ENCODE data around the gene A3GALT2.

Gene A3GALT2

DNA sequence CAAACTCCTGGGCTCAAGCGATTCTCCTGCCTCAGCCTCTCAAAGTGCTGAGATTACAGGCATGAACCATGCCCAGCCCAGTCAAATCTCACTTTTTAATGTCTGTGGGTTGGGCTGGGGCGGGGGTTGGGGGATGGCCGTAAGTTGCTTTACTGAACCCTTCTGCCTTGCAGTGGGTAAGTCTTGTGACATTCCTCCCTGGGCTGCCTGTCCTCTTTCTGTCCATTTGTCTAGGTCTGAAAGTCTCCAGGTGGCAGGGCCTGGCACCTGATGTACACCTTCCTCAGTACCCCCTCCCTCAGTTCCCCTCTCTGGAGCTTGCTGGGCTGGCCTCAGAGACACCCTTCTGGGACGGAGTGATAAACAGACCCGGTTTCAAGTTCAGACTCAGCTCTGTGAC lies 51.3 kb downstream of the A3GALT2 start:
- FAIRE-seq = no peak

- FAIRE-seq = no peak
These were observed 51.8 kb downstream of the A3GALT2 start for GRCh38 chr1:33268927-33269610.

- FAIRE-seq = no peak
These were observed 52.4 kb downstream of the A3GALT2 start for GRCh38 chr1:33268457-33268856.

DNA sequence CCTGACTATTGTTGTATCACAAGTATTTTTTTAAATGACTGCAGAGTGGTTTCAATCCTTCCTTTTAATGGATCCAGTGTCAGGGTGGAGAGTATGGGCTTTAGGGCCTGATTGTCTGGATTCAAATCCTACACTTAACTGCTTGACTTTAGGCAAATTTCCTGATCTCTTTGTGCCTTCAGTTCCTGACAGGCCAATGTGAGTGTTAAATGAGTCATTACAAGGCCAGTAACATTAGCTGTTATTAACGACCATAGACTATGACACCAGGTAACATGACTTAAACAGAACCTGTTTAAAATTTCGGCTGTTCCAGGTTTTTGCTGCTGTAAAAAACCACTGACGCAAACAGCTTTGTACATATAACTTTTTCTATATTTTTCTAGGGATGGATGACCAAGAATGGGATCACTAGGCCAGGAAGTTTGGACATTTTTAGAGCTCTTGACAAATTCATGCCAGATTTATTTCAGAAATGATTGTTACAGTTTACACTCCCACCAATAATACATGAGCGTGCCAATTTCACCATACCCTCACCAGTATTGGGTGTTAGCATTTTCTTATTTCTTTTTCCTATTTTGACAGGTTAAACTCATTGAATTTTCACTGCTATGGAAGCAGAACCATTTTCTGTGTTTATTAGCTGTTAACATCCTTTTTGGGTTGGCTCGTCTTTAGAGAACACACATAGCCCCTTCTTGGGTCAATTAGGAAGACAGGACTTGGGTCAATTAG lies 53.3 kb downstream of the A3GALT2 start:
- no peak for FAIRE-seq

GRCh38 chr1:33266766-33267165 lies 54.1 kb downstream of the A3GALT2 start:
- FAIRE-seq = no peak

GRCh38 chr1:33265780-33266605 lies 54.9 kb downstream of the A3GALT2 start:
- FAIRE-seq = no peak

GRCh38 chr1:33263890-33264504 lies 56.9 kb downstream of the A3GALT2 start:
- no peak for FAIRE-seq

DNA sequence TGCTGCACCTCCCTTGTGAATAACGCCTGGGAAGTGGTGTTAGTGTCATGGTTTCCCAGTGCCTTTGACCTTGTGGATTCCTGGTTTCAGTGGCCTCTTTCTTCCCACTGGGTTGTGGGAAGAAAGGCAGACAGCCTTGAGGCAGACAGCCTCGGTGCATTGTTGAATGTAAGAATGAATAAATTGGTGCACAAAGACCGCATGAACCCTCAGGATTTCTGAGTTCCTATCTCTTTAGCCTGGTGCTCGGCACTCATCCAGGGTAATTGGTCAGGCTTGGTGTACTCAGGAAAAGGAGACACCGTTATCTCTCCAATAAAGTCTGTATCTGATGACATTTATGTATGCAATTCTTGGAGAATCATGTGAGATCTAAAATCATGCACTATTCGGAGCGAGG lies 59.6 kb downstream of the A3GALT2 start:
- no peak for FAIRE-seq

DNA sequence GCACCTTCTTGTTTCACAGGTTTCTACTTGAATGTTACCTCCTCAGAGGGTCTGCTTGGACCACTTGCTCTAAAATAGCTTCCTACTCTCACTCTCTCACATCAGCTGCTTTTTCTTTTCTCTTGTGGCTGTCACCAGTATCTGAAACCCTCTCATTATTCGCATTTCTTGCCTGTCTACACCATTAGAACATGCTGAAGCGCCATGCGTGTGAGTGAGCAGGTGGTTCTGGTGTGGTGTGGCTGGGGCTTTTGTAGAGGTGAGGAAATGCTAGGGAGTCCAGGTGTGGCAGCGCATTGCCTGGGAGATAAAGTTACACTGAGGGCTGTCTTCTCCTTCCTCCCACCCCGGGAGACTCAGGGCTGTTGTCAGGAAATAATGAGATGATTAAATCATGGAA lies 60.5 kb downstream of the A3GALT2 start:
- FAIRE-seq = no peak

GRCh38 chr1:33259879-33260278 lies 61.0 kb downstream of the A3GALT2 start:
- FAIRE-seq = no peak

DNA sequence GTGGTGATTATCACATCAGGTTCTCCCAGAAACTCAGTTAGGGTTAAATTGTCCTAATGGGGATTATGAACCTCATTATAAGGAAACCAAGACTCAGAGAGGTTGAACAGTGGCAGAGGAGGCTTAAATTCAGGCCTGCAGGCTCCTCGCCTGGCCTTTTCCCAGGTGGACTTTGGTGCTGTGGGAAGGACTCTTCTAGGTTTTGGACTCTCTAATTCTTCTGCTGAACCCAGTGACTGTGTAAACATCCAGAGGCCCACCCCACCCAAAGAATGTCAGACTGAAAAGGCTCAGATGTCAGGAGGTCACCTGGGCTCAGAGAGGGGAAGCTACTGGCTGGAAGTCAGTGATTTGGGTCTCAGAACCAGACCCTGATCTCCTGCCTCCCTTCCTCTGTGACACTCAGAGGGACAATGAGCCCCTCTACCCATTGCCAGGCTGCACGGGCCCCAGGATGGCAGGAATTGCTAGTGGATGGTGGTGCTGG lies 62.1 kb downstream of the A3GALT2 start:
- FAIRE-seq = no peak

DNA sequence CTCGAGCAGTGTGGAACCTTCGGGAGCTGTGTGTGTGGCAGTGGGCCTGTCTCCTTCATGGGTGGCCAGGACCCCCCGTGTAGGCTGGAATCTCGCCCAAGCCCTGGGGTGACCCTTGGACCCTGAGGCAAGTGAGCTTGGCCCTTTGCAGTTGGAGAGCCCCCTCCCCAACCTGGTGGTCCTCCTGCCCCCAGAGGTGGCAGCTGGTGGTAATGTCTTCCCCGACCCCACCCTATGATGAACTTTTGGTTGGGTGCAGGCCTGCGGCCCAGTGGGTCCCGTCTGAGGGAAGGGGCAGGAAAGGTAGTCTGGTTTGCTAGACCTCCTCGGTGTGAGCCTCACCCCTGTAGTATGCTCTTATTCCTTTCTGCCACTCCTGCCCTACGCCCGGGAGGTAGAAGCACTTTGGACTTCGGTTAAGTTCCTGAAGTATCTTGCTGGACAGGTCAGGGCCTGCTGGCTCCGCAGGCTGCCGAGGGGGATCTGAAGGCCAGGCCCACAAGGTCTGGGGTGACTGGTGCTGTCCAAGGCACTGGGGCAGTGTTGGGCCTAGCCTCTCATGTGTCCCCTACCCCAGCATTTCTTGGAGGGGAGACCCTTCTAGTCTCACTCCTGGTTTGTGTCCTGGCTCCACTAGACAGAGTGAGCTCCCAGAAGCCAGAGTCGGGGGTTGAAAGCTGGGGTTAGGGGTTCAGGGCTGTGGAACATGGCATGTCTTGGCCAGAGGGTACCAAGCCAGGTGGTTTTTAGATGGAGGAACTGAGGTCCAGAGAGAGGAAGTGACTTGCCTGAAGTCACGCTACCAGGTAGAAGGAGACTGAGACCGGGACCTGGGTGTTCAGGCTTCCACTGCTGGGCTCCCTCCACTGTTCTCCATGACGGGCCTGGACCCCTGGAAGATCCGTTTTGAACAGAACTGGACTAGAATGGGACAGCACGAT lies 62.9 kb downstream of the A3GALT2 start:
- FAIRE-seq = no peak

DNA sequence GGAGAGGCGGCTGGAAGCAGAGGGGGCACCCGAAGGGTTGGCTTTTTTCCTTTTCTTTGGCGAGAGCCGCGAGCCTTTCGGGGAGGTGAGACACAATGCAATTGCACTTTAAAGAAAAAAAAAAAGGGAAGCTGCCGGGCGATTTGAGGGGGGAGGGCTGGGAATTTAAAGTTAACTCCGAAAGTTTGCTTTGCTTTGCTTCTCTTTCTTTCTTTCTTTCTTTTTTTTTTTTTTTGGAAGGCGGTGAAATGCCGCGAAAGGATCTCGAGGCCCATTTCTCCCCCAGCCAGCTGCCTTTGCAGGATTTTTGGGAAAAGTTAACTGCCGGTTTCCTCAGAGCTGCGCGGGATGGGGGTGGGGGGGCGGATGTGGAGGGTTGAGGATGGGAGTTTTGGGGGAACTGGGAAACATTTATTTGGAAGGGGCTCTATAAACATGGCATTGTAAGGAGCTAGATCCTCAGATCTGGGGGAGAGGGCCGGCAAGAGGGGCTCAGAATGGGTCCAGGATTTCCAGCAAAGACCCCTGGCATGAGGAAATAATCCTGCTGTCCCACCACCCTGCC lies 63.6 kb downstream of the A3GALT2 start:
- FAIRE-seq = no peak

Data from A204.1 (cell line).